GM19468 (cell line): ENCODE measurements around the gene PITRM1.
"Not testable (repeated sequence)": the region's sequence is repeated elsewhere in the genome, so short reads cannot be mapped to it uniquely, and the experiment has no call there.

Experiments
- ATAC-seq: cut with Tn5 transposase; IDR thresholded peaks from one replicate; pipeline ENCODE4 v1.9.1; 2021; ENCODE audit warnings: mild to moderate bottlenecking, moderate library complexity, moderate number of reproducible peaks; ENCODE audit not compliant: unreplicated experiment; ENCODE audit errors: extremely low read depth

PITRM1 gene

GRCh38 chr10:3106928-3107425 lies 65.6 kb downstream of the PITRM1 start:
- ATAC-seq = no peak

GRCh38 chr10:3106328-3106727 lies 66.3 kb downstream of the PITRM1 start:
- not testable (repeated sequence) for ATAC-seq

- no peak for ATAC-seq
Observed at GRCh38 chr10:3105905-3106304, 66.7 kb downstream of the PITRM1 start.

- no peak for ATAC-seq
Observed at GRCh38 chr10:3105166-3105565, 67.4 kb downstream of the PITRM1 start.

- no peak for ATAC-seq
Observed at GRCh38 chr10:3104251-3104918, 68.2 kb downstream of the PITRM1 start.

GRCh38 chr10:3103646-3104045 lies 68.9 kb downstream of the PITRM1 start:
- ATAC-seq = no peak

- ATAC-seq = no peak
Observed at GRCh38 chr10:3102720-3103427, 69.7 kb downstream of the PITRM1 start.

GRCh38 chr10:3100856-3101640 lies 71.5 kb downstream of the PITRM1 start:
- ATAC-seq = no peak

GRCh38 chr10:3100093-3100792 lies 72.3 kb downstream of the PITRM1 start:
- no peak for ATAC-seq

GRCh38 chr10:3099291-3100092 lies 73.1 kb downstream of the PITRM1 start:
- ATAC-seq = no peak

- no peak for ATAC-seq
Observed at GRCh38 chr10:3098689-3099088, 73.9 kb downstream of the PITRM1 start.

- ATAC-seq = no peak
Observed at GRCh38 chr10:3097160-3097559, 75.4 kb downstream of the PITRM1 start.

GRCh38 chr10:3096149-3096548 lies 76.4 kb downstream of the PITRM1 start:
- ATAC-seq = no peak

- no peak for ATAC-seq
Observed at GRCh38 chr10:3095373-3096139, 77.0 kb downstream of the PITRM1 start.

- ATAC-seq = no peak
Observed at GRCh38 chr10:3094609-3095036, 78.0 kb downstream of the PITRM1 start.

GRCh38 chr10:3093996-3094395 lies 78.6 kb downstream of the PITRM1 start:
- ATAC-seq = no peak

- no peak for ATAC-seq
Observed at GRCh38 chr10:3091921-3092320, 80.7 kb downstream of the PITRM1 start.

GRCh38 chr10:3090914-3091787 lies 81.4 kb downstream of the PITRM1 start:
- no peak for ATAC-seq
